Measurements from ENCODE around the gene SCYL2.

DNA sequence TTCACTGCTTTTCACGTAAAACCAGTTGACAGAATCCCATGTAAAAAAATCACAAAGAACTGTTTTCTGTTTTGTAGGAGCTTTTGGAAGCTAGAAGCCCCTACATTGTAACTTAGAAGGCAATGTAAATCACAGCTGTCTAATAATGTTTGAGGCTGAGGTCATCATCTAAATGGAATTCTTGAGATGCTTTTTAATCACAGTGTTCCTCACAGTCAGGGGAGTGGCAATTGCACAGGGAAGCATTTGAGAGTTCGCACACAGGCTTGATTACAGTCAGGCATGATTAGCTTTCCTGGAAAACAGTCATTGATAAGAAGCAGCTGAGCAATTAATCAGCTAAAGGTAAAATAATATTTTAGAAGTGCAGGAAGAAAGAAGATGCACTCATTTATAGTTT lies 92.8 kb downstream of the SCYL2 start:
- TF ChIP-seq, protein P1, sequence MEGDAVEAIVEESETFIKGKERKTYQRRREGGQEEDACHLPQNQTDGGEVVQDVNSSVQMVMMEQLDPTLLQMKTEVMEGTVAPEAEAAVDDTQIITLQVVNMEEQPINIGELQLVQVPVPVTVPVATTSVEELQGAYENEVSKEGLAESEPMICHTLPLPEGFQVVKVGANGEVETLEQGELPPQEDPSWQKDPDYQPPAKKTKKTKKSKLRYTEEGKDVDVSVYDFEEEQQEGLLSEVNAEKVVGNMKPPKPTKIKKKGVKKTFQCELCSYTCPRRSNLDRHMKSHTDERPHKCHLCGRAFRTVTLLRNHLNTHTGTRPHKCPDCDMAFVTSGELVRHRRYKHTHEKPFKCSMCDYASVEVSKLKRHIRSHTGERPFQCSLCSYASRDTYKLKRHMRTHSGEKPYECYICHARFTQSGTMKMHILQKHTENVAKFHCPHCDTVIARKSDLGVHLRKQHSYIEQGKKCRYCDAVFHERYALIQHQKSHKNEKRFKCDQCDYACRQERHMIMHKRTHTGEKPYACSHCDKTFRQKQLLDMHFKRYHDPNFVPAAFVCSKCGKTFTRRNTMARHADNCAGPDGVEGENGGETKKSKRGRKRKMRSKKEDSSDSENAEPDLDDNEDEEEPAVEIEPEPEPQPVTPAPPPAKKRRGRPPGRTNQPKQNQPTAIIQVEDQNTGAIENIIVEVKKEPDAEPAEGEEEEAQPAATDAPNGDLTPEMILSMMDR (IDR thresholded peaks at IDR 0.05; ENCODE audit: low read depth, low read length, missing input control) = no peak
- TF ChIP-seq EGR1 (IDR thresholded peaks at IDR 0.05; ENCODE audit: low read depth in 2 of 2) = no peak
- TF ChIP-seq TAF1 (conservative IDR thresholded peaks at IDR 0.05) = no peak

Measured in liver (tissue), 3 donors.